NCI-H524 (cell line): ENCODE measurements around the gene NEIL3.

Experiments
- DNase-seq, 2 experiments: peaks; one replicate each; lab custom pipeline; 2025; lab: John Stamatoyannopoulos, UW

Gene NEIL3

GRCh38 chr4:177309522-177310371, at the start of gene NEIL3:
Gene NEIL3, plus strand, starts transcription at chr4:177309874. Its CDS starts 80 bp downstream, at chr4:177309954.
- peak; percentile 65 to 80 for DNase-seq

DNA sequence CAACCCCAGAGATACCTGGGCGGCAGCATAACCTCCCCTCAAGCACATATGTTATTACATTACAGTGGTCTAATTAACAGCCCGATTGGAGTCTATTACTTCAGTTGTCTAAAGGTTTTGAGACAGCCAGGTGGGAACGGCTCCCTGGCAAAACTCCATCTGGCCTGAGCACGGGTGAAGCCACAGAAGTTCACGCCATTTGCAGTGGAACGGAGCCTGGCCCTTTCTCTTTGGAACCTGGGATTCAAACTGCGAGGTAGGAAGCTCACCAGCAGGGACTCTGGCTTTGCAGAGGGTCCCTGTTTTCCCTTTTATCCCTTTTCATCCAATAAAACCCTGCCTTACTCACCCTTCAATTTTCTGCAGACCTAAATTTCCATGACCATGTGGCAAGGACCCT, 45.9 kb upstream of the NEIL3 start:
- peak in 1 of 2 experiments; percentile 3 for DNase-seq

- no peak for DNase-seq
Measured at GRCh38 chr4:177264788-177265422, 44.8 kb upstream of the NEIL3 start.

GRCh38 chr4:177265729-177266128, 43.9 kb upstream of the NEIL3 start:
- DNase-seq, result no peak

- no peak for DNase-seq
Measured at GRCh38 chr4:177266506-177266905, 43.2 kb upstream of the NEIL3 start.

- DNase-seq, result no peak
Measured at GRCh38 chr4:177267911-177268310, 41.8 kb upstream of the NEIL3 start.

DNA sequence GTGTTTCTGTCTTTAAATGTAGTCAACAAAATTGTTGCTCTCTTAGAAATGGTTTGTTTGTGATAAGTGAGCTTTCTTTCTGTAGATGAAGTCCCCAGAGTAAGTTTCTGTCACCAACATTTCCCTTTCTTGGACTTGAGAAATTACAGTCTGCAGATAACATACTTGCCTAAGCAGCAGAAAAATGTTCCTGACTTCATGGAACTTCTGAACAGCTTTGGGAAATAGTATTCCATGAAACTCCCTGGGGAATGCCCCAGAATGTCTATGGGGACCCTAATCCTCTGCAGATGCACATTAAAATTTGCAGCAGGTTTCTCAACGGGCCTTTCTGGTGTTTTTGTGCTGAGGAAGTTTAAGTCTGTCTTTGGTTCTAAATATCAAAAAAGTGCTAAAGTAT, 38.6 kb upstream of the NEIL3 start:
- DNase-seq, result peak in 1 of 2 experiments; percentile 29

- no peak for DNase-seq
Measured at GRCh38 chr4:177271915-177272766, 37.5 kb upstream of the NEIL3 start.

DNA sequence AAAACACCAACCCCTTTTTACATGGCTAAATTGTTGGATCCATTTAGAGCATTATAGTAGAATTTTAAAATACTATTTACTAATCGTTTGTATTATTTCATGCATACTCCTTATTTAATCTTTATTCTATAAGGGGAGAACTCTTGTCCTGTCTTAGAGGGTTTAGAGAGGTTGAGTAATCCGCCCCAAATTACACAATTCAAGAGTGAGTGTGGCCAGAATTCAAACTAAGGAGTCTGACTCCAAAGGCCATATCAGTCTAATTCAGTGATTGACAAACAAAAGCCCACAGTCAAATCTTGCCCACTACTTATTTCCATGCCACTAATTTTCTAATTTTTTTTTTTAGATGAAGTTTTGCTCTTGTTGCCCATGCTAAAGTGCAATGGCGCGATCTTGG, 33.7 kb upstream of the NEIL3 start:
- no peak for DNase-seq

GRCh38 chr4:177281351-177281909, 28.2 kb upstream of the NEIL3 start:
- no peak for DNase-seq

GRCh38 chr4:177282284-177282835, 27.3 kb upstream of the NEIL3 start:
- DNase-seq, result no peak

DNA sequence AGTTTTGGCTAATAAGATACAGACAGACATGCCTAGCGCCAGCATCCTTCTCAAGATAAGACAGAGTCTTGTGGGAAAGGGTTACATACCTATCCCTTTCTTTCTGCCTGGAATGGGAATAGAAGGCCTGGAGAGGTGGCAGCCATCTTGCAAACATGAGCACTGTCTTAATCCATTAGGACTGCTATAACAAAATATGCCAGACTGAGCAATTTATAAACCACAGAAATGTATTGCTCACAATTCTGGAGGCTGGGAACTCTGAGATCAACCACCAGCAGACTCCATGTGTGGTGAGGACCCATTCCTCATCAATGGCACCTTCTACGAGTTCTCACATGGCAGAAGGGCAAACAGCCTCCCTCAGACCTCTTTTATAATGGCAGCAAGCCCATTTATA, 26.5 kb upstream of the NEIL3 start:
- no peak for DNase-seq

GRCh38 chr4:177285953-177286352, 23.7 kb upstream of the NEIL3 start:
- DNase-seq, result no peak

DNA sequence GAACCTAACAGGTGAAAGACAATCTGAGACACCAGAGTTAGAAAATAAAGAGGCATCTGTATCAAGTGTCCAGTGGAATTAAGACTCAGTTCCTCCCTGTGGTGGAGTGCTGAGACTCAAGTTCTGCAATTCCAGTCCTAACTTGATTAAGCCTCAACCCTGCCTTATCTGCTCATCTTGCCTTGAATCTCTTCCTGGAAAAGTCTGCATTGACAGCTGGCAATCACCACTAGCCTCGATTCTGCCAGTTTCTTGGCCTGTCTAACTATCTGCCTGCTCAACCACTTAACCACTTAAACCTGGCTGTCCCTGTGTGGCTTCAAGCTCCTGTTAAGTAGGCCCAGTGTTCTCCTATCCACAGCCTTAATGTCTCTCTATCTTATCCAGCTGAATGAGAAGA, 22.4 kb upstream of the NEIL3 start:
- DNase-seq, result no peak

GRCh38 chr4:177288335-177288734, 21.3 kb upstream of the NEIL3 start:
- no peak for DNase-seq

- no peak for DNase-seq
Measured at GRCh38 chr4:177290780-177291179, 18.9 kb upstream of the NEIL3 start.

- DNase-seq, result no peak
Measured at GRCh38 chr4:177292171-177292570, 17.5 kb upstream of the NEIL3 start.

DNA sequence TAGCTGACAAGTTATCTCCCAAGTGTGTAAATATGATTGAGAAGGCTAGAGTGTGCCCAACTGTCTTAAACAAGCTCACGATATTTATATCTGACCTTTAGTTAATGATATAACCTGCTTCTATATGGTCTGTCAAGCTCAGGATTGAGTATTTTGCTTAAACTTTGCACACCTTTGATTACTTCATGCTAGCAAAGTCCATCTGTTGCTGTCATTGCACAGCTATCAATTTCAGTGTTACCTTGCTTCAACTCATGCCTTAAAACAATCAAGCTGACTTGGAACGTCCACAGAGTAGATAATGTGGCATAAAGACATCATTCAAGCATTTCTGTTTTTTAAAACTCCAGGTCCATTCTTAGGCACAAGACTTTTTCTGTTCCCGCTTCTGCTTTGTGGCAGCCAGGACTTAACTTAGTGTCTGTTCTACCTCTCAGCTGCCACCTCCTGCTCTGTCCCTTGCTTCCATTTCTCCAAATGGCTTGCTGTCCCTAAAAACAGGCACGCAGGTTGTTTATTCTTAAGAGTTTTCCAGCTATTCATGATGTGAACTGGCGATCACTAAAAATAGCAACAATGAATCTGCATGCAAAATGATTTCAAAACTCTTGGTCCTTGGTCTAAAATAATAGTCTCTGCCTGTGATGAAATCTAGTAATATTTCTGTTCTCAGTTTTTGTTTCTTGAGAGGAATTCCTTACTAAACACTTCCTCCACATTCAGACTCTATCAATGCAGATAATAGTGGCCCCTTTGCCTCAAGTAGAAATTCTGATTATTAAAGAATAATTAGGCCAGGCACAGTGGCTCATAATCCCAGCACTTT, 16.3 kb upstream of the NEIL3 start:
- DNase-seq, result no peak

GRCh38 chr4:177297785-177298391, 11.8 kb upstream of the NEIL3 start:
- no peak for DNase-seq

GRCh38 chr4:177301126-177301639, 8.5 kb upstream of the NEIL3 start:
- no peak for DNase-seq
